GM12892 (cell line): ENCODE measurements around the gene ELP4.

ENCODE experiments used
- POLR2A ChIP-seq: IDR thresholded peaks from 2 replicates; pipeline ENCODE4 v1.6.1; 2011; ENCODE audit warnings: low read depth, low read length, control low read depth
- POLR2AphosphoS5 ChIP-seq: IDR thresholded peaks from 2 replicates; pipeline ENCODE4 v1.6.1; 2011; ENCODE audit warnings: low read depth, low read length, control low read depth
- TAF1 ChIP-seq: IDR thresholded peaks from 2 replicates; pipeline ENCODE4 v1.6.1; 2011; ENCODE audit warnings: low read depth, mild to moderate bottlenecking, control low read depth, low read length, borderline replicate concordance

DNA sequence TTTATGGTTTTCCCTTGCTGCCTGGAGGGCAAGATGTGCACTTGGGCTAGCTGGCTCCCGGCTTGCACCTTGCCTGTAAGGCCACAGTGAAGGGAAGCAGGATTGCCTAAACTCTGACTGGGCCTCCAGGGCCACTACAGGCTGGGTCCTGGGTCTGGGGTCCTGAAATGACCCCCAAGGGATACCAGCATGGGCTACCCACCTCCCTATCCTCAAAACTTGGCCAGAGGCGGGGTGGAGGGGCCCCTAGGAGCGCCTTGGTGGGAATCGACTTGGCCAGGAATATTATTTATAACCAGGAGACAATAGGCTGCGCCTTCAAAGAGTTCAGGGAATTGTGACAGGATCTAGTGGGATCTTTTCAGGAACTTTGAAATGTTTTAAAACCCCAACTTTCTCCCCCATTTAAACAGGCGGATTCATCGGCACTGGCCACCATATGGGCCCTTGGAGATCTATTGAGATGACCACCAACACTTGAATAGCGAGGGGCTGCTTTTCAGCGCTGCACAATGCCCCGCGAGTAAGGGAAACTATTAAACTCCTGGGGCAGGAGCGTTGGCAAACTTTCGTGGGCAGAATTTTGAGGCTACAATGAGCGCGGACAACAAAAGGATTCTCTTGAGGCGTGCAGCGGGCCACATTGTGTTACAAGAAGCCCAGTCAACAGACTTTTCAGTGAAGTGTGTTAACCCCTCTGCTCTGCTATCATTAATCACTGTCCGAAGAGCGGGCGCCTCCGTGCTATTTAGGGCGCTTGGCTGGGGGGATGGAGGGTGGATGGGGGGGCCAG is 286.3 kb downstream of the ELP4 start:
- TF ChIP-seq POLR2A, result no peak
- TF ChIP-seq TAF1, result no peak
- no peak for TF ChIP-seq POLR2AphosphoS5
